WTC11 (cell line): ENCODE measurements around the gene ARHGEF10L.

Source experiments
- CTCF ChIP-seq: fragments of 200-600 bp; IDR thresholded peaks from 2 replicates; pipeline ENCODE4 v1.8.0; 2022; ENCODE audit warnings: antibody characterized with exemption
- MAX ChIP-seq: sonication (generic); formaldehyde crosslinking; IDR thresholded peaks from 2 replicates; pipeline ENCODE4 v1.8.0; 2022; ENCODE audit warnings: mild to moderate bottlenecking, missing genetic modification reagents

GRCh38 chr1:17521946-17522612 is 17.4 kb upstream of the ARHGEF10L start:
- TF ChIP-seq CTCF (no peak), MAX (no peak)
